Measurements from ENCODE around the gene UBL4A.

GRCh38 chrX:154526901-154527675, 40.7 kb upstream of the UBL4A start:
- TF ChIP-seq CTCF (IDR thresholded peaks at IDR 0.05) (peak; percentile 64), SMC3 (IDR thresholded peaks at IDR 0.05; ENCODE audit: low read depth, low read length) (peak; percentile 46), POLR2AphosphoS5 (IDR thresholded peaks at IDR 0.05; ENCODE audit: low read depth, low read length) (peak; percentile 46), EZH2phosphoT487 (IDR thresholded peaks at IDR 0.05; ENCODE audit: borderline replicate concordance, low read depth) (no peak)
